Activated B cell treated with CpG ODN at 0.5 μM for 24 hours (primary cell): ENCODE measurements around the gene PTPRR. TPM values are rescaled to one million over a fixed set of nuclear protein-coding genes. Genes with fewer than 3 reads are reported as not detected.

Source experiments
- ATAC-seq: fragments of 200-7000 bp; cut with Tn5 transposase; one replicate; pipeline ENCODE4 v1.10.0; 2021; ENCODE audit warnings: low read depth, mild to moderate bottlenecking, moderate library complexity
- CTCF ChIA-PET: fragments of 350-600 bp; sonication (Branson Sonifier 250); formaldehyde crosslinking; loops from one replicate; lab custom pipeline; 2021; ENCODE audit warnings: antibody characterized with exemption; lab: Charles Lee
- POLR2A ChIA-PET: fragments of 350-600 bp; sonication (Branson Sonifier 250); formaldehyde crosslinking; loops from one replicate; lab custom pipeline; 2021; ENCODE audit warnings: antibody characterized with exemption; lab: Charles Lee
- DNase-seq: peaks from one replicate; pipeline ENCODE4 v3.0.0; 2022
- H3K27ac Mint-ChIP-seq: one replicate; pipeline ENCODE4 v1.8.0; 2020; ENCODE audit warnings: mixed read lengths
- H3K27me3 Mint-ChIP-seq: one replicate; pipeline ENCODE4 v1.8.0; 2021; ENCODE audit warnings: mixed read lengths
- H3K36me3 Mint-ChIP-seq: one replicate; pipeline ENCODE4 v1.8.0; 2021; ENCODE audit warnings: low read depth, mixed read lengths
- H3K4me1 Mint-ChIP-seq: one replicate; pipeline ENCODE4 v1.8.0; 2021; ENCODE audit warnings: mixed read lengths
- H3K4me3 Mint-ChIP-seq: one replicate; pipeline ENCODE4 v1.8.0; 2020; ENCODE audit warnings: mild to moderate bottlenecking, mixed read lengths
- H3K9me3 Mint-ChIP-seq: one replicate; pipeline ENCODE4 v1.8.0; 2020; ENCODE audit warnings: mixed read lengths
- intact Hi-C: fragments of 100-400 bp; cut with micrococcal nuclease; formaldehyde crosslinking; loops from one replicate; pipeline ENCODE4 v1.15.1; 2024
- total RNA-seq: library from RNA; stranded (reverse); gene quantifications from 2 replicates; pipeline ENCODE4 v1.2.3, GENCODE V29; 2022
- TF ChIP-seq, protein P1 (sequence below): fragments of 200-600 bp; IDR thresholded peaks from one replicate; pipeline ENCODE4 v1.8.0; 2022; ENCODE audit warnings: antibody characterized with exemption, mild to moderate bottlenecking

Gene PTPRR
- total RNA-seq, 1 donor from 2014 or later, result not detected

DNA sequence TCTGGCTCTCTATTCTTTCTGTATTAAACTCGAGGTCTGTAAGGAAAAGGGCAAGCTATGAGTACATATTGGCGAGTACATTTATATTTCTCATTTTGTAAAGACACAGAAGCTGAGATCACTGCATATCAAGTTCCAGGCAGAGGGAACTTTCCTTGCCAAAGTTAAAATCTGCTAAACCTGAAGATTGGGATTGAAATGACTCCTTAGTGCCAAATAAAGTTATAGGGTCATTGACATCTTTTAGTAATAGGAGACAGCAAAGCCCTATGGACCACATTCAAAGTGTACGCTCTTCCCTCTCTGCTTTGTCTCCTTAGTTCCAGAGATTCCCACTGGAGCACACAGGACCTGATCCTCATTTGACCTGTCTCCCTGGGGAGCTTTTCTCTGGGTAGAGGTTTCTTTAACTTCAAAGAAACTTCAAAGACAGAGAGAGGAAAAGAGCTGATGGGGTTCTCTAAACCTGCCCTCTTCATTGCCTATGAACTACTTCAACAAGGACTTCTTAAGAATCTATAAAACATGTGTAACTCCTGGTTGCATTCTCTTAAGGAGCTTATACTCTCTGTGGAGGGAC lies 42.6 kb upstream of the PTPRR start:
- Mint-ChIP-seq H3K36me3 (no peaks in the 10 kb centered on the region), H3K9me3 (no peaks in the 10 kb centered on the region), H3K27me3 (no peaks in the 10 kb centered on the region), H3K27ac (no peak overlapping the region), H3K4me1 (no peaks in the 10 kb centered on the region), H3K4me3 (no peak overlapping the region)
- ChIA-PET POLR2A (no interaction called here), CTCF (no interaction called here)
- intact Hi-C loops, result no loop called here
- TF ChIP-seq, protein P1, sequence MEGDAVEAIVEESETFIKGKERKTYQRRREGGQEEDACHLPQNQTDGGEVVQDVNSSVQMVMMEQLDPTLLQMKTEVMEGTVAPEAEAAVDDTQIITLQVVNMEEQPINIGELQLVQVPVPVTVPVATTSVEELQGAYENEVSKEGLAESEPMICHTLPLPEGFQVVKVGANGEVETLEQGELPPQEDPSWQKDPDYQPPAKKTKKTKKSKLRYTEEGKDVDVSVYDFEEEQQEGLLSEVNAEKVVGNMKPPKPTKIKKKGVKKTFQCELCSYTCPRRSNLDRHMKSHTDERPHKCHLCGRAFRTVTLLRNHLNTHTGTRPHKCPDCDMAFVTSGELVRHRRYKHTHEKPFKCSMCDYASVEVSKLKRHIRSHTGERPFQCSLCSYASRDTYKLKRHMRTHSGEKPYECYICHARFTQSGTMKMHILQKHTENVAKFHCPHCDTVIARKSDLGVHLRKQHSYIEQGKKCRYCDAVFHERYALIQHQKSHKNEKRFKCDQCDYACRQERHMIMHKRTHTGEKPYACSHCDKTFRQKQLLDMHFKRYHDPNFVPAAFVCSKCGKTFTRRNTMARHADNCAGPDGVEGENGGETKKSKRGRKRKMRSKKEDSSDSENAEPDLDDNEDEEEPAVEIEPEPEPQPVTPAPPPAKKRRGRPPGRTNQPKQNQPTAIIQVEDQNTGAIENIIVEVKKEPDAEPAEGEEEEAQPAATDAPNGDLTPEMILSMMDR, result no peak
- no peak for DNase-seq
- no peak for ATAC-seq

DNA sequence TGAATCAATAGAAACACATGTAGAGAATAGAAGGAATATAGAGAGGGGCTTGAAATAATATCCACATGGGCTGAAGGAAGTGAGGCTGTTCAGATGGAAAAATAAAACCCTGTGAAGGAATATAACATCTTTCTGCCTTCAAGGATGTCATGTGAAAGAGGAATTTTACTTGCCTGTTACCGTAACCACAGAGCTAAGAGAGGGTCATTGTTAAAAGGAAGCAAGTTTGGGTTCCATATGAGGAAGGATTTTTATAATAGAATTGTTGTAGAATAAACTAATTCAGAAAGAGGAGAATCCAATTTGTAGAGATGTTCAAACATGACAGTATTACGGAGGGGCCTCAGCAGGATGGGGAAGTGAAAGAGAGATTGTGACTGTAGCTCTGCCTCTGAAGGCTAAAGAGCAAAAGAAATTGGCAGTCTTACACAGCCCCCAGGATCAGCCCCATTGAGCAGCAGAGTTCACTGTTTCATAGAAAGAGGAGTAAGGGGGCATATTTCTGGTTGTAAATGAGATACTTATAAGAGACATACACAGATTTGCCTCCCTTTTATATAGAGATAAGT lies 41.8 kb upstream of the PTPRR start:
- no peak for ATAC-seq
- intact Hi-C loops, result no loop called here
- Mint-ChIP-seq H3K4me1 (no peaks in the 10 kb centered on the region), H3K27me3 (no peaks in the 10 kb centered on the region), H3K4me3 (no peak overlapping the region), H3K9me3 (no peaks in the 10 kb centered on the region), H3K27ac (no peak overlapping the region), H3K36me3 (no peaks in the 10 kb centered on the region)
- TF ChIP-seq, protein P1, result no peak
- no peak for DNase-seq
- POLR2A ChIA-PET, result no interaction called here
- CTCF ChIA-PET, result no interaction called here

DNA sequence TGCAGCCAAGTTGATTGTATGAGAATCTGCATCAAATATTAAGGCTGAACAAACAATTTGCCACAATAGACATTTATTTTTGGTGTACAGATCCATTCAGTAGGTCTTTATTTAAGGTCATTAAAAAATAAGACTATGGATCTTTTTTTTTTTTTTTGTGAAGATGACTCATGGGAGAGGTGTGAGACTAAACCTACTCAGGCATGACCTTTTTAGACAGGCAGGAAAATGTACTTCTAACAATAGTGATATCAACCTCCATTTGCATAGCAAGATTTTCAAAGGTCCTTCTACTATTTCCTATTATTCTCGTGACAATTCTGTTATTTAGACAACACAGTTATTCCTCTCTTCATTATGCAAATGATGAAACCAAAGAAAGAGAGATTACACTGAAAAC lies 39.9 kb upstream of the PTPRR start:
- no peaks in the 10 kb centered on the region for H3K36me3 Mint-ChIP-seq
- H3K9me3 Mint-ChIP-seq, result no peaks in the 10 kb centered on the region
- H3K27me3 Mint-ChIP-seq, result no peaks in the 10 kb centered on the region
- CTCF ChIA-PET, result no interaction called here
- intact Hi-C loops, result no loop called here
- H3K4me1 Mint-ChIP-seq, result no peaks in the 10 kb centered on the region
- DNase-seq, result no peak
- POLR2A ChIA-PET, result no interaction called here
- TF ChIP-seq, protein P1, result no peak
- ATAC-seq, result no peak
- H3K27ac Mint-ChIP-seq, result no peak overlapping the region
- H3K4me3 Mint-ChIP-seq, result no peak overlapping the region

DNA sequence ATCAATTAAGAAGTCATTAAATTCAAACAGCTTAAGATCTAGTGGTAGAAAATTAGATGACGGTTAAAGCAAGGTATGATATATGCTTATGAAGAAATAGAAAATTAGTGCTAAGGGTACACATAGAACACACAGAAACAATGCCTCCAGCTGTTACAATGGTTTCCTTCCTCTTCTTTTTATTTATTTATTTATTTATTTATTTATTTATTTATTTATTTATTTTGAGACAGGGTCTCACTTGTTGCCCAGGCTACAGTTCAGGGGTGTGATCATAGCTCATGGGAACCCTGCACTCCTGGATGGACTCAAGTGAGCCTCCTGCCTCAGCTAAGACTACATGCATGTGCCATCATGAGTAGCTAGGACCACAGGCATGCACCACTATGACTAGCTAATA lies 34.9 kb upstream of the PTPRR start:
- ATAC-seq (no peak), DNase-seq (no peak)
- CTCF ChIA-PET, result no interaction called here
- Mint-ChIP-seq H3K4me1 (no peaks in the 10 kb centered on the region), H3K27ac (no peak overlapping the region), H3K27me3 (no peaks in the 10 kb centered on the region), H3K36me3 (no peaks in the 10 kb centered on the region), H3K4me3 (no peak overlapping the region), H3K9me3 (no peaks in the 10 kb centered on the region)
- POLR2A ChIA-PET, result no interaction called here
- intact Hi-C loops, result no loop called here
- TF ChIP-seq, protein P1, result no peak

DNA sequence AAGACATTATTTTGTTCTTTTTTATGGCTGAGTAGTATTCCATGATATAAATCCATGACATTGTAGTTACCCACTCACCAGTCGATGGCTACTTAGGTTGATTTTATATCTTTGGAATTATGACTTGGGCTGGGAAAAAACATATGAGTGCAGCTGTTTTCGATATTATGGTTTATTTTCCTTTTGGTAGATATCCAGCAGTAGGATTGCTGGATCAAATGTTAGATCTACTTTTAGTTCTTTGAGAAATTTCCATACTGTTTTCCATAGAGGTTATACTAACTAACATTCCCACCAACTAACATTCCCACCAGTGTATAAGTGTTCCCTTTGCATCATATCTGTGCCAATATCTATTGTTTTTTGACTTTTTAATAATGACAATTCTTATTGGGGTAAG lies 29.9 kb upstream of the PTPRR start:
- H3K4me1 Mint-ChIP-seq, result no peaks in the 10 kb centered on the region
- ATAC-seq (no peak), DNase-seq (no peak)
- CTCF ChIA-PET, result no interaction called here
- H3K27me3 Mint-ChIP-seq, result no peaks in the 10 kb centered on the region
- H3K36me3 Mint-ChIP-seq, result no peaks in the 10 kb centered on the region
- TF ChIP-seq, protein P1, result no peak
- H3K9me3 Mint-ChIP-seq, result peaks cover 3% of the 10 kb centered on the region
- H3K4me3 Mint-ChIP-seq, result no peak overlapping the region
- intact Hi-C loops, result no loop called here
- POLR2A ChIA-PET, result no interaction called here
- H3K27ac Mint-ChIP-seq, result no peak overlapping the region
